HG03066 (cell line): ENCODE data around the gene SPTBN5.

Experiments used
- ATAC-seq: cut with Tn5 transposase; IDR thresholded peaks from one replicate; pipeline ENCODE4 v1.9.1; 2021; ENCODE audit warnings: low read depth; ENCODE audit not compliant: unreplicated experiment

SPTBN5 gene

GRCh38 chr15:41893422-41894250, at the start of gene SPTBN5:
Gene SPTBN5, minus strand, starts transcription at chr15:41894053. Its CDS starts 556 bp downstream, at chr15:41893497.
- no peak for ATAC-seq

- ATAC-seq: no peak
Observed at GRCh38 chr15:41942886-41943285, 49.0 kb upstream of the SPTBN5 start.

DNA sequence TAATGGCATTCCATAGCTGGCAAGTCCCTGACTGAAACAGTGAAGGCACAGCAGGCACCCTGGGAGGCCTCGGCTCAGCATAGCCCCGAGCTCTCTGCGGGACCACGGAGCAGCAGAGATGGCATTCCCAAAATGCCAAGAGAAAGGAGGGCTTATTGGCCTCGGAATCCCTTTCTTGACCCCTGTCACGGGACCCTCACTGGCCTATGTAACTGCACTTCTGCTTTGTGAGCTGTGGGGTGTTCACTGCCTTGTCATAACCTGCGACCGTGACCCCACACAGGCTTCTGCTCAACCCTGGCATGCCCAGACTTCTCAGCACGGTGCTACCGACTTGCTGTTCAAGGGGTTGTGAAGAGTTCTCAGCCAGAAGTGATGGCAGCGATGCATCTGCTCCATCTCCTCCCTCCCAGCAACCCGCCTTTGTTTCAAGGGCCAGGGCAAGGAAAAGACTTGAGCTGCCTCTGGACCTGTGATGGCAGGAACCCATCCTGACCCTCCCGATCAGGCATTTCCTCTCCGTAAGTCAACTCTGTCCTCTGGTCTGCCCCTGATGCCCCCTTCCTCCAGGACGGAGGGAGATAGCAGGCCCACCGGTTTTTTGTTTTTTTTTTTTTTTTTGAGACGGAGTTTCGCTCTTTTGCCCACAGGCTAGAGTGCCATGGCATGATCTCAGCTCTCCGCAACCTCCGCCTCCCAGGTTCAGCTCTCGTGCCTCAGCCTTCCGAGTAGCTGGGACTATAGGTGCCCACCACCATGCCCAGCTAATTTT, 48.0 kb upstream of the SPTBN5 start:
- no peak for ATAC-seq

DNA sequence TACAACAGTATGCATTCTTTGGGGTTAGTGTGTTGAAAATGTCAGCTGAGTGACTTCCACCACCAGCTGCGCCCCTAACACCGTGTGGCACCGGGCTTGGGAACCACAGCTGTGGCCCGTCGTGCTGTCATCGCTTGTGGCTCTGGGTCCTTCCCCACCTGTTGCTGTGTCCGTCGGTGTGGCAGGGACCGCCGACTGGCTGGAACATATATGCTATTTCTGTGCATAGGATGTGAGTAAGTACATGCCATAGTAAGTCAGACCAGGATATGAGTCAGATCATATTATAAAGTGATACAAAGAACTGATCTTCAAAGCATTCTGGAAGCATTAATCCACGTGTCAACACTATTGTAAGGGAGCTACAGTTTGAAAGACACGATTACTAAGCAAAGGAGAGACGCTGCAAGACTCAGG, 46.6 kb upstream of the SPTBN5 start:
- ATAC-seq: no peak

- ATAC-seq: no peak
Observed at GRCh38 chr15:41939986-41940385, 46.1 kb upstream of the SPTBN5 start.

DNA sequence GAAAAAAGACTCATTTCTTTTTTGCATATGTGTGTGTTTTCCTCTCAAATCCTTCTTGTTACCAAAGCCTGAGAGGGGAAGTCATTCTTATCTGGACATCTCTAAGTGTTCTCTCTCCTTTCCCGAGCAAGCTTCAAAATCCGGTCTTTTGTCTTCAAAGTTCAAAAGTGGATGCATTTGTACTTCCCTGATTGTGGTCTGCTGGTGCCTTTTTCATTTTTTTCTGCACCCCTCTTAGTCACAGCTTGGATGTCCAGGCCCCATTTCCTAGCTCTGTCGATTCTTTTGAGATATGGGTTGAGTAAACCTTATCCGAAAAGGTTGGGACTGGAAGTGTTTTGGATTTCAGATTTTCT, 43.7 kb upstream of the SPTBN5 start:
- no peak for ATAC-seq

GRCh38 chr15:41936649-41937567, 43.1 kb upstream of the SPTBN5 start:
- no peak for ATAC-seq

GRCh38 chr15:41936155-41936554, 42.3 kb upstream of the SPTBN5 start:
- no peak for ATAC-seq

DNA sequence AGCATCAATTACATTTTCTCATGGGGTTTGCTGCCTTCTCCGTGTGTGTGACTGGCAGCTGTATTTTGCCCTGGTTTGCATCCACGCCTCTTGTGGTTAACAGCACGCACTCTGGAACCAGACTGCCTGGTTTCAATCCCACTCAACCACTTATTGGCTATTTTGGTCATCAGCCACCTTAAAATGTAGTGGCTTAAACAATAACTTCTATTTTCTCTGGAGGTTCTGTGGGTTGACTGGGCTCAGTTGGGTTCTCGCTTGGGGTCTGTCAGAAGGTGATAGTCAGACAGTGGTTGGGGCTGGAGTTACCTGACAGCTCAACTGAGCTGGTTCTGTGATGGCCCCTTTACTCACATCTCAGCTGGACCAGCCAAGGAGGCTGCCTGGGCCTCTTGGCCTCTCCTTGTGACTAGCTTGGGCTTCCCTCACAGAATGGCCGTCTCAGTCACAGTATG, 41.7 kb upstream of the SPTBN5 start:
- peak; percentile 61 for ATAC-seq

GRCh38 chr15:41934843-41935242, 41.0 kb upstream of the SPTBN5 start:
- no peak for ATAC-seq

- ATAC-seq: no peak
Observed at GRCh38 chr15:41933771-41934170, 39.9 kb upstream of the SPTBN5 start.

DNA sequence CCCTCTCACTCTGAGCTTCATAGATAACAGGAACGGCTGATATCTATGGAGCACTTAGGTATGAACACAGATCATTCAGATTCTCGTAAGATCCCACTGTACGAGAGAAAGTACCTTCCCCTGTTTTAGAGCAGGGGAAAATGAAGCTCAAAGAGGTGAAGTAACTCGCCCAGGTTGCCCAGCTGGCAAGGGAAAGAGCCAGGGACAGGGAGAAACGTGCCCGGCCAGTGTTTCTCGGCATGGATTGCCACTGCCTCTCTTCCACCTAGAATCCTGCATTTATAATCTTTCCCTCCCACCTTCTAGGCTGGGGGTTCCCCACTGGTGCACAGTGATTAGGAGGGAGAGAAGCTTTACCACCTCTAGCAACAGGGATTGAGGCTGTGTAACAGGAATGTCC, 39.5 kb upstream of the SPTBN5 start:
- ATAC-seq: no peak

DNA sequence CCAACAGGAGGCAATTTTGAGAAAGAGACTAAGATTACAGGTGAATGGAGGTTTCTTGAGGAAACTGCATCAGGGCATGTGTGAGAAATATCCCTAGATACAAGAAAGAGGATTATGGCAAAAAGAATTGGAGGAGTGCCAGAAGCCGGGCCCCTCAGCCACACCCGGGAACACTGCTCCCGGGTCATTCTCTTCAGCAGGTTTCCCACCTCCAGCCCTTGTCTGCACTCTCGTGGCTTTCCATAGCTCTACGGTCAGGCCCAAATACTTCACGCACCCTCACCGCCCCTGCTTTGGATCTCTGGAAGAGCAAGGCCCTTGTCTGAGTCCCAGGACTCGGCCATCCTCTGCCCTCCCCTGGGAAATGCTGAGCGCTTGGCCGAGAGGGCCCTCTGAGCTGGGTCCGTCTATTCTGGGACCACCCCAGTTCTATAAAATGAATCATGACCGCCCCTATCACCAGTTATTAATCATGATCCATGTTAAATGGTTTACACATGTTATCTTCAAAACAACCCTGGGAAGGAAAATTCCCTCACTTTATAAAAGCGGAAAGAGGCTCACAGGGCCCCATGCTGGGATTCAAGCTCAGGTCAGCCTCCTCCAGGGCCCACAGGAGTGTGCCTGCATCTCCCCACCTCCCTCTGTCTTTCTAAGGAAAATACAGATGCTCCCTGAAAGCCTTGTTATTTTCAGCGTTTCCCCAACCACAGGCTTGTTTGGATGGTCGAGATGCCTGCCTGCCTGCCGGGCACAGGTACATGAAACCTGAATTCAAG, 38.8 kb upstream of the SPTBN5 start:
- ATAC-seq: no peak

- ATAC-seq: no peak
Observed at GRCh38 chr15:41932101-41932500, 38.2 kb upstream of the SPTBN5 start.

GRCh38 chr15:41930867-41931222, 37.0 kb upstream of the SPTBN5 start:
- ATAC-seq: no peak

GRCh38 chr15:41930221-41930866, 36.5 kb upstream of the SPTBN5 start:
- no peak for ATAC-seq

GRCh38 chr15:41928637-41929620, 35.1 kb upstream of the SPTBN5 start:
- peak; percentile 65 for ATAC-seq

GRCh38 chr15:41928100-41928499, 34.2 kb upstream of the SPTBN5 start:
- ATAC-seq: no peak
